Measurements from ENCODE around the gene FGD2.

The FGD2 gene

GRCh38 chr6:36997811-36998722 lies 7.4 kb upstream of the FGD2 start:
- DNase-seq, result no peak

- DNase-seq, result no peak
Observed at GRCh38 chr6:36998723-36999038, 6.8 kb upstream of the FGD2 start.

GRCh38 chr6:36999061-36999750 lies 6.2 kb upstream of the FGD2 start:
- DNase-seq, result no peak

GRCh38 chr6:36999751-37000125 lies 5.7 kb upstream of the FGD2 start:
- DNase-seq, result no peak

- DNase-seq, result no peak
Observed at GRCh38 chr6:37004044-37004980, 1.1 kb upstream of the FGD2 start.

- no peak for DNase-seq
Observed at GRCh38 chr6:37005827-37006567, 542 bp downstream of the FGD2 start.

- no peak for DNase-seq
Observed at GRCh38 chr6:37006793-37007339, 1.4 kb downstream of the FGD2 start.

GRCh38 chr6:37007340-37008043 lies 2.0 kb downstream of the FGD2 start:
- DNase-seq, result no peak

GRCh38 chr6:37008484-37009465 lies 3.3 kb downstream of the FGD2 start:
- no peak for DNase-seq

- DNase-seq, result no peak
Observed at GRCh38 chr6:37010402-37010892, 5.0 kb downstream of the FGD2 start.

GRCh38 chr6:37011656-37012378 lies 6.4 kb downstream of the FGD2 start:
- no peak for DNase-seq

- no peak for DNase-seq
Observed at GRCh38 chr6:37013516-37014491, 8.3 kb downstream of the FGD2 start.

GRCh38 chr6:37014667-37015066 lies 9.2 kb downstream of the FGD2 start:
- no peak for DNase-seq

- no peak for DNase-seq
Observed at GRCh38 chr6:37015532-37015931, 10.1 kb downstream of the FGD2 start.

GRCh38 chr6:37016995-37017394 lies 11.5 kb downstream of the FGD2 start:
- no peak for DNase-seq

GRCh38 chr6:37017606-37018197 lies 12.2 kb downstream of the FGD2 start:
- no peak for DNase-seq

GRCh38 chr6:37018198-37019064 lies 13.0 kb downstream of the FGD2 start:
- peak; percentile 91 for DNase-seq

All from activated CD4-positive, alpha-beta T cell treated with anti-CD3 and anti-CD28 coated beads, Interleukin-2, amount 50 U/mL, for 1 hour (primary cell).